Neural progenitor cell (in vitro differentiated cells): ENCODE data around the gene MYH15.

ENCODE experiments used
- CTCF ChIP-seq: fragments of 200-600 bp; sonication (generic); IDR thresholded peaks from 2 replicates; pipeline ENCODE4 v1.5.1; 2017; ENCODE audit warnings: antibody characterized with exemption, mild to moderate bottlenecking
- EZH2 ChIP-seq: fragments of 200-600 bp; sonication (generic); IDR thresholded peaks from 2 replicates; pipeline ENCODE4 v1.6.1; 2017; ENCODE audit warnings: antibody characterized with exemption, mild to moderate bottlenecking, moderate library complexity

GRCh38 chr3:108412121-108412750, 98.2 kb downstream of the MYH15 start:
- no peak for TF ChIP-seq CTCF
- TF ChIP-seq EZH2: no peak
